ENCODE data around the gene CCNY. TPM values are rescaled to one million over a fixed set of nuclear protein-coding genes. Genes with fewer than 3 reads are reported as not detected.

CCNY gene
- total RNA-seq, 1 experiment from 2014 or later: 53.3 TPM

- no peak for TF ChIP-seq ZMAT4 (CRISPR knock-in tag; IDR thresholded peaks at IDR 0.05)
- TF ChIP-seq, protein P1, sequence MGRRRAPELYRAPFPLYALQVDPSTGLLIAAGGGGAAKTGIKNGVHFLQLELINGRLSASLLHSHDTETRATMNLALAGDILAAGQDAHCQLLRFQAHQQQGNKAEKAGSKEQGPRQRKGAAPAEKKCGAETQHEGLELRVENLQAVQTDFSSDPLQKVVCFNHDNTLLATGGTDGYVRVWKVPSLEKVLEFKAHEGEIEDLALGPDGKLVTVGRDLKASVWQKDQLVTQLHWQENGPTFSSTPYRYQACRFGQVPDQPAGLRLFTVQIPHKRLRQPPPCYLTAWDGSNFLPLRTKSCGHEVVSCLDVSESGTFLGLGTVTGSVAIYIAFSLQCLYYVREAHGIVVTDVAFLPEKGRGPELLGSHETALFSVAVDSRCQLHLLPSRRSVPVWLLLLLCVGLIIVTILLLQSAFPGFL (CRISPR knock-in tag; IDR thresholded peaks at IDR 0.05; ENCODE audit: borderline replicate concordance): no peak
Measured at GRCh38 chr10:35322636-35323035, 13.7 kb upstream of the CCNY start (continued).

DNA sequence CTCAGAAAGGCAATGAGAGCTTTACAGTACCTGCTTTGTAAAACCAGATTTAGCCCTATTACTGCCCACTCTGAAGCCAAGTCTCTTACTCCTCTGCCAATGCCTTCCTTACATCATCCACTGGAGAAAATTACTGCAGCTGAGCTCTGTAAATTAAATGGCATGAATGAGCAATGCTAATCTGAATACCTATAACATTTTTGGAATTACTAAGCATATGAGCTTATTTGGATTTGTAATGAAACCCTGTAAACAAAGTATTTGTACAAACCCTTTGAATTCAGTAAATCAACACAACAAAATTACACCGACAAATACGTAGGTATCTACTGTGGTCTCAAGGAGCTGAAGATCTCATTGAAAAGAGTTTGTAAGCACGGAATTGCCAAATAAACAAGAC lies 12.1 kb upstream of the CCNY start:
- Mint-ChIP-seq H3K4me1 (peaks cover 10% of the 10 kb centered on the region), H3K27ac (no peak overlapping the region), H3K9me3 (peaks cover 5% of the 10 kb centered on the region), H3K4me3 (no peak overlapping the region), H3K36me3 (peaks cover 11% of the 10 kb centered on the region; the same call in 1 of the 2 replicates), H3K27me3 (ENCODE audit: low read depth) (no peaks in the 10 kb centered on the region)
- TF ChIP-seq AFF4 (CRISPR knock-in tag; IDR thresholded peaks at IDR 0.05; ENCODE audit: borderline replicate concordance): no peak
- no peak for TF ChIP-seq CREM (CRISPR knock-in tag; IDR thresholded peaks at IDR 0.05)
- no peak for TF ChIP-seq NR2C2 (CRISPR knock-in tag; IDR thresholded peaks at IDR 0.05)
- TF ChIP-seq, protein P2, sequence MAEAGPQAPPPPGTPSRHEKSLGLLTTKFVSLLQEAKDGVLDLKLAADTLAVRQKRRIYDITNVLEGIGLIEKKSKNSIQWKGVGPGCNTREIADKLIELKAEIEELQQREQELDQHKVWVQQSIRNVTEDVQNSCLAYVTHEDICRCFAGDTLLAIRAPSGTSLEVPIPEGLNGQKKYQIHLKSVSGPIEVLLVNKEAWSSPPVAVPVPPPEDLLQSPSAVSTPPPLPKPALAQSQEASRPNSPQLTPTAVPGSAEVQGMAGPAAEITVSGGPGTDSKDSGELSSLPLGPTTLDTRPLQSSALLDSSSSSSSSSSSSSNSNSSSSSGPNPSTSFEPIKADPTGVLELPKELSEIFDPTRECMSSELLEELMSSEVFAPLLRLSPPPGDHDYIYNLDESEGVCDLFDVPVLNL (CRISPR knock-in tag; IDR thresholded peaks at IDR 0.05; ENCODE audit: borderline replicate concordance, low read depth): no peak
- no peak for TF ChIP-seq FOXK1 (CRISPR knock-in tag; IDR thresholded peaks at IDR 0.05)
- TF ChIP-seq ARID4B (CRISPR knock-in tag; IDR thresholded peaks at IDR 0.05; ENCODE audit: borderline replicate concordance): no peak
- no peak for TF ChIP-seq AR (CRISPR knock-in tag; IDR thresholded peaks at IDR 0.05)
- TF ChIP-seq ZNF423 (CRISPR knock-in tag; IDR thresholded peaks at IDR 0.05): no peak
- no peak for TF ChIP-seq FOXP1 (CRISPR knock-in tag; IDR thresholded peaks at IDR 0.05; ENCODE audit: borderline replicate concordance)
- TF ChIP-seq GRHL2 (CRISPR knock-in tag; IDR thresholded peaks at IDR 0.05; ENCODE audit: insufficient replicate concordance, severe bottlenecking): no peak
- no peak for TF ChIP-seq CBFB (CRISPR knock-in tag; IDR thresholded peaks at IDR 0.05; ENCODE audit: low read depth)
- ChIA-PET POLR2A (no interaction called here), CTCF (interaction anchor here (0.5 to 1.3 kb wide), 2 partner anchors 55 to 191 kb away, joined by 3 to 4 read pairs; no protein-coding TSS in a partner anchor)
- DNase-seq (ENCODE audit: low spot score) (no peak), ATAC-seq (no peak)

Measured in WTC11 (cell line).